K562 (cell line): Measurements from ENCODE around the gene KLHL22. TPM values are rescaled to one million over a fixed set of nuclear protein-coding genes. Genes with fewer than 3 reads are reported as not detected.
A peak's percentile ranks its signal among the peaks of the same experiment; 100 is the strongest.

ENCODE experiments used
- ATAC-seq: fragments of 200-7000 bp; cut with Tn5 transposase; 3 replicates; pipeline ENCODE4 v1.9.1; 2020; ENCODE audit warnings: moderate library complexity
- BruUV-seq: library from RNA; stranded (reverse); fragments of 400-500 nt; replicated peaks from 2 replicates; lab custom pipeline; 2021; lab: Mats Ljungman, UMichigan
- CTCF ChIA-PET: fragments of 300-600 bp; formaldehyde crosslinking; extraction: SDS; loops from one replicate; lab custom pipeline; 2021; ENCODE audit warnings: low intra/inter-chr PET ratio; lab: Yijun Ruan, JAX
- POLR2A ChIA-PET: fragments of 300-600, 350-650 bp; sonication (Branson Sonifier 250); formaldehyde crosslinking; extraction: SDS; loops from one replicate; lab custom pipeline; 2021; ENCODE audit warnings: antibody characterized with exemption, inconsistent platforms; lab: Yijun Ruan, JAX
- DNase-seq, 4 experiments: peaks; one replicate each; pipeline versions ENCODE4 v3.0.0 to v3.0.0-alpha.2; 2011 to 2018; ENCODE audit warnings: low spot score in 3 of 4, mixed read lengths in 3 of 4; ENCODE audit errors: extremely low read depth in 1 of 4
- FAIRE-seq: peaks from 2 replicates; lab custom pipeline; 2011; peaks lifted over from hg19 to GRCh38; lab: Jason Lieb, UNC
- H2AFZ ChIP-seq: 2 replicates; pipeline ENCODE4 v1.6.0; 2011; ENCODE audit warnings: low read depth, low read length, control low read depth, inconsistent platforms
- H3K27ac ChIP-seq: fragments of 200-600 bp; 3 replicates; pipeline ENCODE4 v1.8.0; 2011; ENCODE audit warnings: low read depth, mild to moderate bottlenecking, control low read depth, inconsistent platforms, low read length, moderate library complexity, mixed read lengths; ENCODE audit errors: extremely low read depth
- H3K27me3 ChIP-seq, 2 experiments: fragments of 300-600 bp in 1 of 2; 2 replicates in 1 of 2; 3 replicates in 1 of 2; pipeline versions ENCODE4 v1.6.0 to v1.8.0; 2011; ENCODE audit warnings: inconsistent platforms in 2 of 2, low read length in 2 of 2, mild to moderate bottlenecking in 1 of 2, mixed read lengths in 1 of 2, moderate library complexity in 1 of 2; ENCODE audit not compliant: control insufficient read depth in 2 of 2, insufficient read depth in 2 of 2
- H3K36me3 ChIP-seq: fragments of 300-600 bp; 3 replicates; pipeline ENCODE4 v1.8.0; 2011; ENCODE audit warnings: mild to moderate bottlenecking, low read length, inconsistent platforms; ENCODE audit not compliant: control insufficient read depth, insufficient read depth
- H3K4me1 ChIP-seq, 2 experiments: fragments of 200-600 bp in 1 of 2; replicated peaks in 1 of 2; 2 replicates in 1 of 2; 3 replicates in 1 of 2; pipeline versions ENCODE4 v1.5.1 to v1.8.0; 2011; ENCODE audit warnings: inconsistent platforms in 2 of 2, low read length in 2 of 2, mild to moderate bottlenecking in 1 of 2, mixed read lengths in 1 of 2, moderate library complexity in 1 of 2; ENCODE audit not compliant: control insufficient read depth in 2 of 2, insufficient read depth in 2 of 2
- H3K4me2 ChIP-seq: 2 replicates; pipeline ENCODE4 v1.6.1; 2011; ENCODE audit warnings: low read length, control low read depth, inconsistent platforms, mixed read lengths; ENCODE audit not compliant: insufficient read depth
- H3K4me3 ChIP-seq: fragments of 200-600 bp; sonication (generic), shearing (Covaris generic); 2 replicates; pipeline ENCODE4 v1.5.1; 2016; ENCODE audit warnings: control low read depth, inconsistent platforms
- H3K79me2 ChIP-seq: fragments of 200-600 bp; 3 replicates; pipeline ENCODE4 v1.8.0; 2011; ENCODE audit warnings: low read length, inconsistent platforms; ENCODE audit not compliant: control insufficient read depth, insufficient read depth
- H3K9ac ChIP-seq, 2 experiments: 2 replicates each; pipeline versions ENCODE4 v1.6.0 to v1.6.1; 2011; ENCODE audit warnings: low read depth in 2 of 2, low read length in 2 of 2, control low read depth in 1 of 2, inconsistent platforms in 1 of 2, mild to moderate bottlenecking in 1 of 2, mixed read lengths in 1 of 2; ENCODE audit not compliant: insufficient read depth in 1 of 2
- H3K9me1 ChIP-seq: one replicate; pipeline ENCODE4 v1.6.0; 2011; ENCODE audit warnings: inconsistent platforms, mild to moderate bottlenecking, low read length, moderate library complexity; ENCODE audit not compliant: control insufficient read depth, insufficient read depth
- H3K9me3 ChIP-seq: replicated peaks from 2 replicates; pipeline ENCODE4 v1.5.1; 2011; ENCODE audit warnings: low read depth, low read length, inconsistent platforms; ENCODE audit not compliant: control insufficient read depth, insufficient read depth
- H4K20me1 ChIP-seq: replicated peaks from 2 replicates; pipeline ENCODE4 v1.6.1; 2011; ENCODE audit warnings: low read length, inconsistent platforms, mixed read lengths; ENCODE audit not compliant: control insufficient read depth, insufficient read depth
- CBFA2T3 ChIP-seq: fragments of 450-650 bp; IDR thresholded peaks from 2 replicates; pipeline ENCODE4 v1.6.1; 2017
- HIVEP1 ChIP-seq: fragments of 250-450 bp; sonication (Bioruptor Pico); IDR thresholded peaks from 2 replicates; pipeline ENCODE4 v1.4.0; 2020; ENCODE audit warnings: mild to moderate bottlenecking
- MYBL2 ChIP-seq, 2 experiments: fragments of 450-650 bp in 1 of 2; sonication (generic) in 1 of 2; formaldehyde crosslinking in 1 of 2; IDR thresholded peaks; 2 replicates each; pipeline versions ENCODE4 v1.6.1 to v1.8.1; 2017 to 2022; ENCODE audit warnings: borderline replicate concordance in 1 of 2, inconsistent platforms in 1 of 2, low read depth in 1 of 2, mild to moderate bottlenecking in 1 of 2, missing genetic modification reagents in 1 of 2, moderate library complexity in 1 of 2
- NR2C2 ChIP-seq, 2 experiments: fragments of 200-800 bp in 1 of 2; sonication (Bioruptor generic) in 1 of 2; sonication (generic) in 1 of 2; formaldehyde crosslinking in 1 of 2; IDR thresholded peaks; 2 replicates each; pipeline versions ENCODE4 v1.6.1 to v1.8.0; 2016 to 2022; ENCODE audit warnings: mild to moderate bottlenecking in 1 of 2, missing compliant biosample characterization in 1 of 2, missing genetic modification characterization in 1 of 2, missing genetic modification reagents in 1 of 2
- ZBTB7A ChIP-seq: IDR thresholded peaks from 2 replicates; pipeline ENCODE4 v1.6.1; 2011; ENCODE audit warnings: low read depth, mild to moderate bottlenecking, low read length, moderate library complexity, borderline replicate concordance; ENCODE audit not compliant: control insufficient read depth
- ZC3H4 ChIP-seq: sonication (generic); formaldehyde crosslinking; IDR thresholded peaks from 2 replicates; pipeline ENCODE4 v1.9.0; 2021; ENCODE audit warnings: missing genetic modification reagents, borderline replicate concordance
- ZNF12 ChIP-seq: sonication (generic); formaldehyde crosslinking; IDR thresholded peaks from 2 replicates; pipeline ENCODE4 v1.4.0; 2020; ENCODE audit warnings: mild to moderate bottlenecking, missing genetic modification reagents
- ZNF124 ChIP-seq: sonication (generic); formaldehyde crosslinking; IDR thresholded peaks from 2 replicates; pipeline ENCODE4 v1.8.1; 2022; ENCODE audit warnings: missing genetic modification reagents
- ZNF140 ChIP-seq: fragments of 250-450 bp; sonication (Bioruptor Pico); IDR thresholded peaks from 2 replicates; pipeline ENCODE4 v1.8.0; 2021; ENCODE audit warnings: moderate library complexity, mild to moderate bottlenecking, inconsistent platforms
- WGBS: fragments of 100-300 bp; shearing (Covaris generic); methylation state at CpG from one replicate; pipeline ENCODE4 v1.1.6; 2016; ENCODE audit warnings: low coverage, mixed read lengths; ENCODE audit not compliant: insufficient coverage; ENCODE audit errors: missing lambda C conversion rate; 5-methylcytosine and 5-hydroxymethylcytosine counted together
- in situ Hi-C: fragments of 300-500 bp; cut with MboI; formaldehyde crosslinking; loops from 4 replicates; pipeline ENCODE4 v1.15.0; 2018; ENCODE audit warnings: inconsistent platforms, mixed read lengths
- intact Hi-C: fragments of 100-400 bp; cut with micrococcal nuclease; formaldehyde crosslinking; loops from 2 replicates; pipeline ENCODE4 v1.14.2; 2022
- polyA plus RNA-seq, 8 experiments: library from polyadenylated mRNA; depleted of rRNA in 4 of 8; stranded (reverse) in 5 of 8; unstranded in 3 of 8; fragments of >200 nt; fragmentation: Nextera tagmentation in 2 of 8; fragmentation: Illumina TruSeq in 1 of 8; extraction: Ambion mirVana in 2 of 8; extraction: Trizol in 1 of 8; gene quantifications; 2 replicates each; pipeline versions ENCODE4 v1.2.1 to v1.2.3, GENCODE V29; 2011 to 2014; ENCODE audit warnings: inconsistent platforms in 1 of 8, missing spikeins in 1 of 8
- total RNA-seq, 7 experiments: library from RNA; depleted of rRNA in 6 of 7; stranded (reverse); fragments of >200 nt in 6 of 7; fragmentation: Illumina TruSeq in 2 of 7; extraction: Trizol in 2 of 7; gene quantifications; 2 replicates each; pipeline versions ENCODE4 v1.2.1 to v1.2.3, GENCODE V29; 2011 to 2021; ENCODE audit warnings: low replicate concordance in 1 of 7
- TF ChIP-seq, protein P1 (sequence below): IDR thresholded peaks from 2 replicates; pipeline ENCODE4 v1.6.1; 2012; ENCODE audit warnings: low read depth, low read length, improper control_type of control experiment, borderline replicate concordance
- TF ChIP-seq, protein P2 (sequence below), 2 experiments: IDR thresholded peaks; 2 replicates each; pipeline ENCODE4 v1.6.1; 2012; ENCODE audit warnings: improper control_type of control experiment in 2 of 2, low read depth in 2 of 2, low read length in 2 of 2, borderline replicate concordance in 1 of 2
- TF ChIP-seq, protein P3 (sequence below): fragments of 250-450 bp; sonication (Bioruptor Pico); IDR thresholded peaks from 2 replicates; pipeline ENCODE4 v1.8.0; 2022; ENCODE audit warnings: inconsistent platforms, mild to moderate bottlenecking, moderate library complexity, borderline replicate concordance

KLHL22 gene
- total and polyA plus RNA-seq, 9 of the 15 experiments (the other 6 are each of a cell fraction or from before 2014, with no cell fraction given), result 1.3 to 25.6 (median 15.2) TPM

DNA sequence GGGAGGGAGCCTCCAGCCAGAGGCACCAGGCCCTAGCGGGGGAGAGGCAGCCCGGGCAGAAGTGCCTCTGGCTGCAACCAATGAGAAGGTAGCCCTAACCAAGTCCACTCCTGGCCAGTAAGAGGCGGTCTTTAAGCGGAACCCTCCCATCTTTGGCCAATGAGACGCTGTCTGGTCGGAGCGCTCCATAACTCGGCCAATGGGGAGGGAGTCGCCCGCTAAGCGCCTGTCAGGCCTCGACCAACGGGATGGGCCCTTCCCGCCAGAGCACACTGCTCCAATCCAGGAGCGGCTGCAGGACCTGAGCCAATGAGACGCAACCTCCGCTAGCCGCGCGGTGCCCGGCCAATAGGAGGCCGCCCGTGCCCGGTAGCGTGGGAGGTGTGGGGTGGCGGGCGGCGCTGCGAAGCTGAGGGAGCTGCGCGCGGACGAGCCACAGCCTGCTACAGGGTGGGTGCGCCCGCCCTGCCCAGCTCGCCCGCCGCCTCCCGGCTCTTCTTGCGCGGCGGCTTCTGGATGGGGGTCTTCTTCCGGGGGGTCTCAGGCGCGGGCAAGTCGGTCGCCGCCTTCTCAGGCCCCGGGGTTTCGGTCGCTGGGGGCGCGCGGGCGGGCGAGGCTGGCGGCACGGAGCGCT lies 70.5 kb downstream of the KLHL22 start (continued):
- TF ChIP-seq ZC3H4 (CRISPR knock-in tag), result peak; percentile 84; the same call in 1 of the 2 replicates
- no peak for TF ChIP-seq MYBL2 (IDR thresholded peaks at IDR 0.05; ENCODE audit: low read depth)
- TF ChIP-seq MYBL2 (CRISPR knock-in tag; IDR thresholded peaks at IDR 0.05; ENCODE audit: borderline replicate concordance), result 0 out of 2 replicates have a peak, but pooled peaks have one; percentile 78
- TF ChIP-seq, protein P1, sequence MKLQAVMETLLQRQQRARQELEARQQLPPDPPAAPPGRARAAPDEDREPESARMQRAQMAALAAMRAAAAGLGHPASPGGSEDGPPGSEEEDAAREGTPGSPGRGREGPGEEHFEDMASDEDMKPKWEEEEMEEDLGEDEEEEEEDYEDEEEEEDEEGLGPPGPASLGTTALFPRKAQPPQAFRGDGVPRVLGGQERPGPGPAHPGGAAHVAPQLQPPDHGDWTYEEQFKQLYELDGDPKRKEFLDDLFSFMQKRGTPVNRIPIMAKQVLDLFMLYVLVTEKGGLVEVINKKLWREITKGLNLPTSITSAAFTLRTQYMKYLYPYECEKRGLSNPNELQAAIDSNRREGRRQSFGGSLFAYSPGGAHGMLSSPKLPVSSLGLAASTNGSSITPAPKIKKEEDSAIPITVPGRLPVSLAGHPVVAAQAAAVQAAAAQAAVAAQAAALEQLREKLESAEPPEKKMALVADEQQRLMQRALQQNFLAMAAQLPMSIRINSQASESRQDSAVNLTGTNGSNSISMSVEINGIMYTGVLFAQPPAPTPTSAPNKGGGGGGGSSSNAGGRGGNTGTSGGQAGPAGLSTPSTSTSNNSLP, result no peak
- peak; percentile 69; the same call in 1 of the 2 replicates for TF ChIP-seq ZBTB7A

DNA sequence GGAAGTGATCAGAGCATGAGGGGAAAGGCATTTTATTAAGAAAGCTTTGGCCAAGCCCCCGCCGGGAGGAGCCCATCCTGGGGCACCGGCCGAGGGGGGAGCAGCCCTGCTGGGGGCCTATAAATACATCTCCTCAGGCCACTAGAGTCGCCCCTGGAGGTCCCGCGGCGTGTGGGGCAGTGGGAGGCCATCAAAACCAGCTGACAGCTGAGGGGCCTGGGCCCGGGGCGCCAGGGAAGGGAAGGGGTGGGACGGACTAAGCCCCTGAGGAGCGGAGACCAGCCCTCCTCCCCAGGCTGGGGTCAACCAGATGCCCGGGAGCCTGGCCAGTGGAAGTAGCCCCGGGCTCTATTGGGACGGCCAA lies 71.0 kb downstream of the KLHL22 start:
- Histone ChIP-seq H3K79me2 (no peaks in the 10 kb centered on the region), H3K36me3 (no peaks in the 10 kb centered on the region), H3K4me3 (no peak overlapping the region), H3K27ac (no peak overlapping the region), H3K9me3 (no peaks in the 10 kb centered on the region), H2AFZ (no peak overlapping the region), H3K4me1 (peaks cover 7 to 44% of the 10 kb centered on the region in 2 experiments), H3K9ac (peak overlapping the region in 1 of 2 experiments; percentile 70; a peak in 1 of 4 replicates), H3K9me1 (peaks cover 6% of the 10 kb centered on the region), H3K4me2 (no peak overlapping the region), H4K20me1 (peaks cover 37% of the 10 kb centered on the region), H3K27me3 (peaks cover 45 to 72% of the 10 kb centered on the region in 2 experiments; a peak in 4 of 5 replicates)
- intact Hi-C loops (no loop called here), in situ Hi-C loops (loop anchor here (5.0 to 25.0 kb wide), 3 partner anchors 33 to 1887 kb away; partner anchors contain the start of gene TMEM191B)
- 39% methylated on average over 15 of the region's 15 CpGs for WGBS
- ChIA-PET POLR2A (no interaction called here), CTCF (no interaction called here)
- ATAC-seq (no peak), DNase-seq (no peak), FAIRE-seq (no peak)
- BruUV-seq, result no TSS peak
- TF ChIP-seq, protein P2, sequence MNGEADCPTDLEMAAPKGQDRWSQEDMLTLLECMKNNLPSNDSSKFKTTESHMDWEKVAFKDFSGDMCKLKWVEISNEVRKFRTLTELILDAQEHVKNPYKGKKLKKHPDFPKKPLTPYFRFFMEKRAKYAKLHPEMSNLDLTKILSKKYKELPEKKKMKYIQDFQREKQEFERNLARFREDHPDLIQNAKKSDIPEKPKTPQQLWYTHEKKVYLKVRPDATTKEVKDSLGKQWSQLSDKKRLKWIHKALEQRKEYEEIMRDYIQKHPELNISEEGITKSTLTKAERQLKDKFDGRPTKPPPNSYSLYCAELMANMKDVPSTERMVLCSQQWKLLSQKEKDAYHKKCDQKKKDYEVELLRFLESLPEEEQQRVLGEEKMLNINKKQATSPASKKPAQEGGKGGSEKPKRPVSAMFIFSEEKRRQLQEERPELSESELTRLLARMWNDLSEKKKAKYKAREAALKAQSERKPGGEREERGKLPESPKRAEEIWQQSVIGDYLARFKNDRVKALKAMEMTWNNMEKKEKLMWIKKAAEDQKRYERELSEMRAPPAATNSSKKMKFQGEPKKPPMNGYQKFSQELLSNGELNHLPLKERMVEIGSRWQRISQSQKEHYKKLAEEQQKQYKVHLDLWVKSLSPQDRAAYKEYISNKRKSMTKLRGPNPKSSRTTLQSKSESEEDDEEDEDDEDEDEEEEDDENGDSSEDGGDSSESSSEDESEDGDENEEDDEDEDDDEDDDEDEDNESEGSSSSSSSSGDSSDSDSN (IDR thresholded peaks at IDR 0.05; ENCODE audit: borderline replicate concordance in 1 of 2, low read depth in 2 of 2, low read length in 2 of 2), result peak in 1 of 2 experiments; percentile 21; a peak in 1 of 4 replicates
- TF ChIP-seq NR2C2 (CRISPR knock-in tag; IDR thresholded peaks at IDR 0.05), result no peak
- TF ChIP-seq NR2C2 (tag; IDR thresholded peaks at IDR 0.05), result no peak
- TF ChIP-seq, protein P3, sequence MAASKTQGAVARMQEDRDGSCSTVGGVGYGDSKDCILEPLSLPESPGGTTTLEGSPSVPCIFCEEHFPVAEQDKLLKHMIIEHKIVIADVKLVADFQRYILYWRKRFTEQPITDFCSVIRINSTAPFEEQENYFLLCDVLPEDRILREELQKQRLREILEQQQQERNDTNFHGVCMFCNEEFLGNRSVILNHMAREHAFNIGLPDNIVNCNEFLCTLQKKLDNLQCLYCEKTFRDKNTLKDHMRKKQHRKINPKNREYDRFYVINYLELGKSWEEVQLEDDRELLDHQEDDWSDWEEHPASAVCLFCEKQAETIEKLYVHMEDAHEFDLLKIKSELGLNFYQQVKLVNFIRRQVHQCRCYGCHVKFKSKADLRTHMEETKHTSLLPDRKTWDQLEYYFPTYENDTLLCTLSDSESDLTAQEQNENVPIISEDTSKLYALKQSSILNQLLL (CRISPR knock-in tag), result 0 out of 2 replicates have a peak, but pooled peaks have one; percentile 4
- no peak for TF ChIP-seq CBFA2T3
- TF ChIP-seq ZNF12 (CRISPR knock-in tag), result peak; percentile 57; the same call in 1 of the 2 replicates
- no peak for TF ChIP-seq HIVEP1 (CRISPR knock-in tag)
- TF ChIP-seq ZNF140 (CRISPR knock-in tag), result no peak
- TF ChIP-seq ZNF124 (CRISPR knock-in tag), result no peak
